ENCODE measurements around the gene WDR45B.
A peak's percentile ranks its signal among the peaks of the same experiment; 100 is the strongest.
"Not testable (repeated sequence)": the region's sequence is repeated elsewhere in the genome, so short reads cannot be mapped to it uniquely, and the experiment has no call there.

Gene WDR45B

GRCh38 chr17:82655523-82655922 is 7.3 kb upstream of the WDR45B start:
- no peak for DNase-seq

DNA sequence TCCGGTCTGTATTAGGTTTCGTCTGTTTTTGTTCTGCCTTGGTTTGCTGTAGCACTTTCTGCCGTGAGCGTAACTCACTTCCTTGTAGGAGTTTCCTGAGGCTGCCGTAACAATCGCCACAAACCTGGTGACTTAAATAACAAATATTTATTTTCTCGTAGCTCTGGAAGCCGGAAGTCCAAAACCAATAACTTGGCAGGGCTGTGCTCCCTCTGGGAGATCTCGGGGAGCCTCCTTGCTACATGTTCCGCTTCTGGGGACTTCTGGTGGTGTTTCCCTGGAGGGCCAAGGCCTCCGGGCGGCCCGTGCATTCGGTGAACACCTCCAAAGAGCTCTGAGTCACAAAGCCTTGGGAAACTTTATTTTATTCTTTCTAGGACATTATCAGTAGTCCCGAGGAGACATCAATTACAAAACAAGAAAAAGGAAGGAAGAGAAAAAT is 6.8 kb upstream of the WDR45B start:
- no peak for DNase-seq

DNA sequence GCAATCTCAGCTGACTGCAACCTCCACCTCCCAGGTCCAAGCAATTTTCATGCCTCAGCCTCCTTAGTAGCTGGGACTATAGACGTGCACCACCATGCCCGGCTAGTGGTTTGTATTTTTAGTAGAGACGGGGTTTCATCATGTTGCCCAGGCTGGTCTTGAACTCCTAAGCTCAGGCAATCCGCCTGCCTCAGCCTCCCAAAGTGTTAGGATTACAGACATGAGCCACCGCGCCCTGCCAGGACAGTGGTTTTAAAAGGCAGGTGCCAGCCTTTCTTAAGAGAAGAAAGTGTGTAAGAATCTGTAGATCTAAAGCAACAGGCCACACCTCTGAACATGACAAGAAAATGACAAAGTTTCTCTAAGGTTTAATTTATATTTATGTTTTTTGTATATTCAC is 6.4 kb upstream of the WDR45B start:
- DNase-seq, result not testable (repeated sequence)

GRCh38 chr17:82653651-82654528 is 5.6 kb upstream of the WDR45B start:
- DNase-seq, result no peak

DNA sequence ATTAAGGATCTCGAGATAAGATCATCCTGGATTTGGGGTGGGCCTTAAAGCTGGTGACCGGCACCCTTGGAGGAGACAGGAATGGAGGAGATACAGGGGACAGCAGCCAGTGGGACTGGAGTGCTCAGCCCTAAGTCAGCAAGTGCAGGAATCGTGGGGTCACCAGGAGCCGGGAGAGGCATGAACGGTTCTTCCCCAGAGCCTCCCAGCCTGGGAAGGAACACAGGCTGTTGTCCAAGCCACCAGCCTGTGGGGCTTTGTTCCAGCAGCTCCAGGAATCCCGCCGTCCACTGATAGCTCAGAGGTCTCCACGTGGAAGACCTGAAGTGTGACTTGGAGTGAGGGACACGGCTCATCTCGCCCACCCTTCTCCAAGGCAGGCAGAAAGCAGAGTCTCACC is 2.5 kb upstream of the WDR45B start:
- DNase-seq, result no peak

GRCh38 chr17:82649501-82650261 is 1.4 kb upstream of the WDR45B start:
- DNase-seq, result no peak

DNA sequence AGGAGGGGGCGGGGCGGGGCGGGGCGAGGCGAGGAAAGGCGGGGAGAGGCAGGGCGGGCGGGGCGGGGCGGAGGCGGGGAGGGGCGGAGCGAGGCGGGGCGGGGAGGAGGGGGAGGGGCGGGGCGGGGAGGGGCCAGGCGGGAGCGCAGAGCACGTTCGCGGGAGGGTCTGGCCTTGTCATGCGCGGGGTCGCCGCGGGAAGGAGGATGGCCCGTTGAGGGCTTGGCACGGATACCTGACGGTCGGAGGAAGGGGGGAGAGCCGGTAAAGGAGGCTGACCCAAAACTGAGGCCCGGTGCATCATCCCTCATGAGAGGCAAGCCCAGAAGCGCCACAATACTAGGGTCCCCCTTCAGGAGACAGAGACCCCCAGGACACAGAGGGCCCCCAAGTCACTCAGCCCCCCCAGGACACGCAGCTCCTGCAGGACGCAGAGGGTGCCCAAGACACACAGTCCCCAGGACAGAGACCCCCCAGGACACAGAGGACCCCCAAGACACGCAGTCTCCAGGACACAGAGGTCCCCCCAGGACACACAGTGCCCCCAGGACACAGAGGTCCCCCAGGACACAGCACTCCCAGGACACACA is 593 bp upstream of the WDR45B start:
- no peak for DNase-seq

DNA sequence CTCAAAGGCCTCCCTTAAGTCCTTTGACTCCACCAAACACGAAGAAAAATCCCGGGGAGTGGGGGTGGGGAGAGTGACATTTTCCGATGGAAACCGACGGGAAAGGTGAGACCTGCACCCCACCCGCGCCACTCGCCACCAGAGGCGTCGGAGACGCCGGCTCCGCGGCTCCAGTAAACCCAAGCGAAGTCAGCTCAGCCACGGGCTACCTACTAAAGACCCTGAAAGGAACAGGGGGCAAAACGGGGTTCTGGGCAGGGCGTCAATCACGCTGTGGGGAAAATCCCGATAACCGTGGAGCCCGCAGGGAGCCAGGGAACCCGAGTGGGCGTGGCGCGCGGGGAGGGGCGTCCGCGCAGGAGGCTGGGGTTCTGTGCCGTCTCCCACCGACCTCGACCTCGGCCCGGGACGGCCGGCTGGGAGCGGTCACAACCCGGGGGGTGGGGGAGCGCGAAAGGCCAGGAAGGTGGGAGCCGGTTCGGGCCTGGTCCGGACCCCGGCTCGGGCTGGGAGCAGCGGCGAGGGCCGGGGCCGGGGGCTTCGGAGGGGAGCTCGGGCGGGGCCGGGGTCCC is 565 bp downstream of the WDR45B start:
- peak; percentile 40 for DNase-seq

DNA sequence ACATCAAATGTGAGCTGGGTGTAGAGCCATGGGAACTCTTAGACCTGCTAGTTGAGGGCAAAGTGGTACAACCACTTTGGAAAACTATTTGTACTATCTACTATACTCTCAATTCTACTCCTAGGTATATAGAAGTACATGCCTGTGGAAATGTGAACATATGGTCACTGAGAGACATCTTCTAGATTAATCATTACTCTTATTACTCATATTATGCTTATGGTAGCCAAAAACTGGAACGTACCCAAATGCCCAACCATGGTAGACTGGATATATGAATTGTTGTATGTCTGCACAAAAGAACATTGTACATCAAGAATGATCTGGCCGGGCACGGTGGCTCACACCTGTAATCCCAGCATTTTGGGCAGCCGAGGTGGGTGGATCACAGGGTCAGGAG is 2.7 kb downstream of the WDR45B start:
- DNase-seq, result no peak

DNA sequence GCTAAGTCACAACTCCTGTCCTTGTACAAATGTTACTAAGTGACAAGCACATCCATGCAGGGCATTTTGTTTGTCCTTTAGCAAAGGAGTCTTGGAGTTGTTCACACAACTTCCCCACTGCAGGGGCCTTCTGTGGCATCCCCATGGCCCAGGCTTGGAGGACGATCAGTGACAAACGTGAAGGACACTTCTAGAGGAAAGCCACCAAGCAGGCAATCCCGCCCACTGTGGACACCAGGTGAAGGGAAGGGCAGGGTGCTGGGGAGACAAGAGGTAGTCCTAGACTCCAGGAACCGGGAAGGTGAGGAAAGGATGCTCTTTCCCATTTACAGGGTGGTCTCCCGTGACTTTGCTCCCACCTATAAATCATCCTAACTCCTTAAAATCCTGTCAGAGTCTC is 4.1 kb downstream of the WDR45B start:
- no peak for DNase-seq

GRCh38 chr17:82642022-82642421 is 6.2 kb downstream of the WDR45B start:
- no peak for DNase-seq

DNA sequence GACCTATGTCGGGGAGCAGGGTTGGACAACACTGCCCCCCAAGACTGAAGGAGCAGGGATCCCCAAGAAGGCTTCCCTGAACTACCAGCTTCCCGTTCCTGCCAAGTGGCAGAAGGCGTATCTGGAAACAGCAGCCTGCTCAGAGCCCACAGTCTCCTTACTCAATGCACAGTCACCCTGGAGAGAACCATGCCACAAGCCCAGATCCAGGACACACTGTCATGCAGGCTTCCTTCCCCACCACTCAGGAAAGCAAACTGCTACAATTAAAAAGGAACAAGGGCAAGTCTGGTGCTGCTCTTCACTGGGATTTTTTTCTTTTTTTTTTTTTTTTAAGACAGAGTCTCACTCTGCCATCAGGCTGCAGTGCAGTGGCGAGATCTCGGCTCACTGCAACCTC is 8.2 kb downstream of the WDR45B start:
- DNase-seq, result no peak

- DNase-seq, result no peak
These were observed 8.6 kb downstream of the WDR45B start for GRCh38 chr17:82639628-82640027.

DNA sequence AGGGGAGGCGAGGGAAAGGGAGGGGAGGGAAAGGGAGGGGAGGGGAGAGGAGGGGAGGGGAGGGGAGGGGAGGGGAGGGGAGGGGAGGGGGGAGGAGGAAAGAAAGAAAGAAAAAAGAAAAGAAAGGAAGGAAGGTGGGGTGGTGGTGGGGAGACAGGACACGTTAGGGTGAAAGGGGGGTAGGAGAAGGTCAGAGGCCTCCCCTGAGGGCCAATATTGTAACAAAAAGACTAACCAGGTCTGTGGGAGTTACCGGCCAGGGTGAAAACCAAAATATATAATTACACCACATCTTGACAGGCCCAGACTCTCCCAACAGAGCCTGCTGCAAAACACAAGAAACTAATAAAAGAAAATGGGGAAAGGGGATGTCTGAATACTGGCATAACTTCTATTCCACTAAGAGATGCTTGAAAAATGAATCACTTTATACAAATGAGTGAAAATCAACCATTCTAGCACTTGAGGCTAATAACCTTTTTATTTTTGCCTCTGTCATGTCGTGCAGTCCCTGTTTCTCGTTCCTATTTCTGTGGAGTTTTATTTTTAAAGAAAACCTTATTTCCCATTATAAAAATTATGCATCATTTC is 10.0 kb downstream of the WDR45B start:
- DNase-seq, result no peak

- DNase-seq, result no peak
These were observed 11.3 kb downstream of the WDR45B start for GRCh38 chr17:82636626-82637598.

GRCh38 chr17:82633343-82633742 is 14.9 kb downstream of the WDR45B start:
- DNase-seq, result no peak

DNA sequence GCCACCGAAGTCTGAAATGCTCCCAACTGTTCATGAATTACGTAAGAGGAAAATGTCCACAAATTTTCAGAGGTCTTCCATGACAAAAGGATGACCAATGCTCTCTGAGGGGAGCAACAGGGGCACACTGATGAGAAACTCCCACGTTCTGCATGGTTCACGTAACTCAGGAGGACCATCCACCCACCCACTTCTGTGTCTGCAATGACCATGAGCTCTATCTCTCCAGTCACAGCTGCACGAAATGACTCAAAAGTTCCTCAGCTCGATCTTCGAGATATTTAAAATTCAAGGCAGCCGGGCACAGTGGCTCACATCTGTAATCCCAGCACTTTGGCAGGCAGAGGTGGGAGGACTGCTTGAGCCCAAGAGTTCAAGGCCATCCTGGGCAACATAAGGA is 15.8 kb downstream of the WDR45B start:
- no peak for DNase-seq

- no peak for DNase-seq
These were observed 16.7 kb downstream of the WDR45B start for GRCh38 chr17:82631544-82631943.

GRCh38 chr17:82630212-82630611 is 18.0 kb downstream of the WDR45B start:
- DNase-seq, result no peak

DNA sequence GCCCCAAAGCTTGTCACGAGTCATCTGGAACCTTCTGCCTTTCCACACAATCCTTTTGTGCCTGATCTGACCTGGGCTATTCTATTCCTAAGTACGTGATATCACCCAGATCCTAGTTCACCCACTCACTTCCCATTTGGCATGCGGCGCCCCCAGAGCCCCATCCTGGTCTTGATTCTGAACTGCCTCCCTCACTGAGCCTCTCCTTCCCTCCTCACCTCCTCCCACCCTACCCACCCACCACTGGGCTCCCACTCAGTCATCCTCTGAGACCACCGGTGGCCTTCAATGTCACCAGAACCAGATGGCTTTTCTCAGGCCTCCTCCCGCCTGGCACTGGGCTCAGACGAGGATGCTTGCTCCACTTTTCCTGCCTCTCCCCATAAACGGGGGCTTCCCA is 18.5 kb downstream of the WDR45B start:
- no peak for DNase-seq

DNA sequence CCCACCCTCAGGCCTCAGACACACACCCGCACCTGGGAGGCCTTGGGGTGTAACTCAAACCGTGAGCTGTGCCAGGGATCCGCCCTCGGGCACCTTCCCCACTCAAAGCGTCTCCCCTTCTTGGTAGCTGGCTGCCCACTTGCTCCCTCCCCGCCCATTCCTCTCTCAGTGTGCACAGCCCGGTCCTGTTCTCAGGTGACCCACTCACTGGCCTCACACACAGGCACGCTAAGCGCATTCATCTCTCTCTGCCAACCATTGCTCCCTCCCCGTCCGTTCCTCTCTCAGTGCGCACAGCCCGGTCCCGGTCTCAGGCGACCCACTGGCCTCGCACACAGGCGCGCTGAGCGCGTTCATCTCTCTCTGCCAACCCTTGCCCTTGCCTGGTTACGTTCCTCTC is 20.8 kb downstream of the WDR45B start:
- DNase-seq, result no peak

- DNase-seq, result no peak
These were observed 24.5 kb downstream of the WDR45B start for GRCh38 chr17:82623707-82624106.
